GM21825 (cell line): ENCODE data around the gene CTBP1.

Experiments used
- ATAC-seq: cut with Tn5 transposase; IDR thresholded peaks from one replicate; pipeline ENCODE4 v1.9.1; 2021; ENCODE audit warnings: mild to moderate bottlenecking, moderate library complexity; ENCODE audit not compliant: unreplicated experiment

CTBP1 gene

DNA sequence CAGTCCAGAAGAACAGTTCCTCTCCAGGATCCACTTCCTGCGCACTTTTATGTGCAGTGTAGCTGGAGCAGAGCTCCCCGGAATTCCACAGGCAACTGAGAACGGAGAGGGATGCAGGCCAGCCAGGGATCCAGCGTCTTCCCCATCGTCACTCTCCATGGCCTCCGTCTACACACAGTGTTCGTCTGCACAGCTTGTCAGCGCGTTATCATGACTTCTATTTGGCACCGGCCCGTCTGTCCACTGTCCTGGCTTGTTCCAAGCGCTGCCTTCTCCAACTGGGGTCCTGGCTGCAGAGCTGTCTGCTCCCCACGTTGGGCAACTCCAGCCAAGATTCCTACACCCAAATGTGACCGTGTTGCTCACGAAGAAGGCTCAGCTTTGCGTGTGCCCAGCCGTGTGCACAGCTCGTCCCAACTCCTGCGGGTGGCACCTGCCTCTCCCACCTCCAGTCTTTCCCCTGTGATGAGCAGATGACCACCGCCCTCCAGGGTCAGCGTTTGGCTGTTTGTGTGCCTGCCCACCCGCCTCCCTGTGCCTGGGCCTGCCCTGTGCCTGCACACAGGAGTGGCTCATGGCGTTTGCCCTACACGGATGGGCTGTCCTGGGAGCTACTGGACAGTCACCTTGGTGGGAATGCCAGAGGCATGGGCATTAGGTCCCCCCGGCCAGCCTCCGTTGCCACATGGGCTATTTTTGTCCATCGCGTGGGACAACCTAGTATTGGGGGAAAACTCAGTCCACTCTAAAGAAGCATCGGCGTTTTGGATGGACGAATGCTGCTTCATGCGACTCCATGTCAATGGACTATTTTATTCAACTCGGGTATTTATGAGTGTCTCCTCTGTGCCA lies 2.2 kb upstream of the CTBP1 start:
- ATAC-seq: no peak

DNA sequence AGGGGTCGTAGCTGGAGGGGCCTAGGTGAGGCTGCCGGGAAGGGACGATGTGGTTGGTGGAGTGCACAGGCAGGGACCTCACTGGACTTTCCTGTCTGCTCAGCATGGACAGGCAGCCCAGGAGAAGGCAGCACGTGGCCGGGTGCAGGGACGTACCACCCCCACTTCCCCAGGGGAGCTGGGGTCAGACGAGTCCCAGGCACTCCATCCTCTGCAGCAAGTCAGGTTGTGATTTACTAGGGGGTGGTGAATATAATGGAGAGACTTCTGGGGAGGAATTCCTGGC lies 1.5 kb upstream of the CTBP1 start:
- ATAC-seq: no peak

DNA sequence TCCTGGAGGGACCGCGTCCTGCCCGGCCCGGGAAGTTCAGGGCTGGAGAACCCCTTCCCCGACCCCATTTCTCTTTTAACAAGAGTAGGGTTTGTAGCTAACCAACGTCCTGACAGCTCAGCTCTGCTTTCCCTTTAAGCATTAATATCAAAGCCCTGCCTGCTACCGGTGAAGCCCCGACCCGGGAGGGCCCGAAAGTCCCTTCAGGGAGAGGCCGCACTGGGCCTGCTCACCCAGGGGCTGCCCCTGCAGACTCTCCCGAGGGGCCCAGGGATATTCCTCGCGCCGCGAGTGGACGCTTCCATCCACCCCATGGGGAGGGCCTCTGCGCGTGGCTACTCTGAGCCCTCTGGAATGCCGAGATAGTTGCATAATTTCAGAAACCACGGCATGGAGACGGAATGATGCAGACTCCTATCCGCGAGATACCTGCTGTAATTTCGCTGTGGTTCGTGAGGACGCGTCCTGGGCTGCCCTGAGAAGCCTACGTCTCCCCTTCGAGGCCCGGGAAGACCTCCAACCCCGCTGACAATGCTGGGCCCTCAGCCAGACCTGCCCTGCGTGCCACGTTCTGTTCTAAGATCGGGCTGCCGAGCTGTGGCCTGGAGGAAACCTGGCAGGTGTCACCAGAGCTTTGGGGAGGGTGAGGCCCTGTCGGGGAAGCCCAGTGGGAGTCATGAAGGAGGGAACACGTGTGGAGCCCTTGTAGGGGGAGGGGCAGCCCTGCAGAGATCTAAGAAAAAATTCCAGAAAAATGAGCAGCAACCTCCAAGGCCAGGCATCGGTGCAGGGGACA lies 999 bp upstream of the CTBP1 start:
- ATAC-seq: peak; percentile 13

DNA sequence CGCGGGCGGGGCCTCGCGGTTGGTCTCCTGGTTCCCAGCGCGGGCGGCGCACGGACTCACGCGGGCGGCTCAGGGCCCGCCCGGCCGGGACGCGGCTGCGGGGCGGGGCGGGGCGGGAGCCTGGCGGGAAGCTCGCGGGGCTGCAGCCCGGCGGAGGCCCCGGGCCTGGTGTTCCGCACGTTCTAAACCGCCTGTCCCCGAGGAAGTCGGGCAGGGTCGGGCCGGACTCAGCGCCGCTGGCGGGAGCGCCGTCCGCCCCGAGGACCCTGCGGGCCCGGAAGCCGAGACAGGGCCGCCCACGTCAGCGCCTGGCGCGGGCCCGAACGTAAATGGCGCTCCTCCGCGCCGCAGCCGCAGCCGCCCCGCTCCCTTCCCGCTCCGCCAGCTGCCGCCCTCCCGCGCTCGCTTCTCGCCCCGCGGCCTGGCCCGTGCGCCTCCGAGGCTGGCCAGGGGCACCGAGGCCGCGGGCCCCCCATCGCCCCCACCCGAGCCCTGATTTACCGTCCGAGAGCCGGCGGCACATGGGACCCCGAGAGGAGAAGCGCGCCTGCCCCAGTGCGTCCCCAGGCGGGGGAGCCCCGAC lies 309 bp upstream of the CTBP1 start:
- ATAC-seq: peak; percentile 45

DNA sequence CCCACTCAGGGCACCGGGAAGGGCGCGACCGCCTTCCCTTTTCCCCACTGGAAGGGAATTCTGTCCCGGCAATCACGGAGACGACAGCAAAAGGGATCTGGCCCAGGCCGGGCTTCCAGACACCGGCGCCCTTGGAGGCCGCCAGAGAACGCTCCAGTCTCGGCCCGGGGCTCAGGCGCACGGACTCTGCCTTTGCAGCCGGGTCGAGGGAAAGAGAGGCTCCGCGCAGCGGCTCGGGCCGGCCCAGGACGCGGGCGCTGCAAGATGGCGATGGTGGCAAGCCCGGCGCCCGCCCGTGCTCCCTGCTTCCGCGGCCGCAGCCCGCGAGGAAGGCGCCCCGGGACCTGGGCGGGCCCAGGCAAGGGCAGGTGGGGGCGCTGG lies 1.1 kb downstream of the CTBP1 start:
- ATAC-seq: peak; percentile 16

DNA sequence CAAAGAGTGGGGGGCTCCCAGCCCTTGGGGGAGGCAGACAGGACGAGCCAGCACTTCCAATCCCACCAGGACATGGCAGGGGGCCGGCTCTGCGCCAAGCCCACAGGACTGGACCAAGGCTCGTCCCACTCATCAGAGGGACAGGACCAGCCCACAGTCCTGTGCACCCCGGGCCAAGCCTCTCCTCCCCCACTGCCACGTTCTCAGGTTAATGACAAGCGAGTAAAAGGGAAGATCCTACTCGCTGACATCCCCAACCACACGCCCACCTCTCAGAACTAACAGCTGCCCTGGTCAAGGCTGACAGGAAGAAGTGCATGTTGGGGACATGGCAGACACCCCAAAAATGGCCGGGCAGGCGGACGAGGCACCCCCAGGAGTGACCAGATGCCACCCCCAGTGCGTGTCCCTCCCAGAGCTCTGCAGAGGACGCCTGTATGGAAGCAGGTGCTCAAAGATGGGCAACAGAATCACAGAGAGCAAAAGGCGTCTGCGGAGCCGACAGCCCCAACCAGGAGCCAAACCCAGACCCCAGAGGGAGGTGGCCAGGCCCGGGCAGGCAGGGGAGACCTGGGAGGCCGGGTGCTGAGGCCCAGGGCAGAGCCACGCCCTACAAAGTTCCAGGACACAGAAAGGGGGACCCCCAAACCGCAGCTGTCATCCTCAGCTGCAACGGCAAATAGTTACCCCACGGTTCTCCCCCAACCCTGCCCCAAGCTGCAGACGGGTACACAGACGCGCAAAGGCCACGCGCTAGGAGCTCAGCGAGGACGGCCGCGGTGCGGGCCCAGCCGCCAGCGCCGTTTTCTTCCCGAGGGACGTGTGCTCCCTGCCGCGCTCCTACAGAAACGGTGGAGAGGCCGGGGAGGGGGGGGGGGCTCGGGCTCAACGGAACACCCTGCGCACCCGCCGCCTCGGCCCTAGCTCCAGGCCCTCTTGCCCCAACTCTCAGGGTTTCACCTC lies 1.7 kb downstream of the CTBP1 start:
- no peak for ATAC-seq

DNA sequence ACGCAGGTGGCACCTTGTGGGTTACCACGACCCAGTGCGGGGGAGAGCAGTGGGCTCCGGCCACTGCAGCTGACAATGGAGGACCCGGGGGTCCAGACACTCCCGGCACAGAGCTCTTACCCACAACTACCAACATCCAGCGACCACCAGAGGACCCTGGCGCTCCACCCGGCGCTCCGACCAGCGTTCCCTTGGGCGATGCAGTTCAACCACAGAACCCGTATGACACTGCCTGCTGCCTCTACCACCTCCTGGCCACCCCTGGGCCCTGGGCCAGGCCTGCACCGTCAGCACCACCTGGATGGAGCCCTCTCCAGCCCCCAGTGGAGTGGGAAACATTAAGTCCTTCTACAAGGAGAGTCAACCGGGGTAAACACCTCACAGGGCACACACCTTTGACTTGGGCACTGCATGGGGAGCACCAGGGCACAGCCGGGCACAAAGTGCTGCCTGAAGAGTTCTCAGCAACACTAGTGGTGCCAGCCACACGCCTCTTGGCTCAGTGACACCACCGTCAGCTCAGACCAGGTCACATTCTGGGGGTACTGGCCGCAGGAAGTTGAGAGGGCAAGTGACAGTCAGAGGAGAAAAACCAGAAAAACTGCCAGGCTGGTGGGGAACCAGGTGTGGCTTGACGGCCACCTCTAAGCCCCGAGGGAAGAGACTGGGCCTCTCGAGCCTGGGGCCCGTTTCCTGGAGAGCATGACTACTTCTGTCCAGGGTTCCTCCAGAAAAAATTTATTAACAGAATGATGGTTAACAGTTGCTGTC lies 2.6 kb downstream of the CTBP1 start:
- ATAC-seq: no peak

DNA sequence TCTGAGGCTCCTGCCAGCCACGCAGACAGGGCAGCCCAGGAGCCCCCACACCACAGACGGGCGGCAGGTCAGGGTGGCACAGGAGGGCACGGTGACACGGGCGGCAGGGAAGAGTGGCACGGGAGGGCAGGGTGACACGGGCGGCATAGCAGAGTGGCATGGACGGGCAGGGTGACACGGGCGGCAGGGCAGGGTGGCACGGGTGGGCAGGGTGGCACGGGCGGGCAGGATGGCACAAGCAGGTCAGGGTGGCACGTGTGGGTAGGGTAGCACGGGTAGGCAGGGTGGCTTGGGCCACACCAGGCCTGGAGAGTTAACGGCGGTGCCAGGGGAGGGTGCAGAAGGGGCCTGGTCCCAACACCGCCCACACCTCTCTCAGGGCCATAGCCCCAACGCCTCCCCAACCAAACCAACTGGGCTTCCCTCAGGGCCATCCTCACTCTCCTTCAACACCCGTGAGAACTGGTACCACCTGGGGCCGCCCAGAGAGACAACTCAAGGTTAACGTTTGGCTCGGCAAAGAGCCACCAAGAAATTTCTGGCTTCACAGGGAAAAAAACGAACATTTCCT lies 3.4 kb downstream of the CTBP1 start:
- no peak for ATAC-seq

DNA sequence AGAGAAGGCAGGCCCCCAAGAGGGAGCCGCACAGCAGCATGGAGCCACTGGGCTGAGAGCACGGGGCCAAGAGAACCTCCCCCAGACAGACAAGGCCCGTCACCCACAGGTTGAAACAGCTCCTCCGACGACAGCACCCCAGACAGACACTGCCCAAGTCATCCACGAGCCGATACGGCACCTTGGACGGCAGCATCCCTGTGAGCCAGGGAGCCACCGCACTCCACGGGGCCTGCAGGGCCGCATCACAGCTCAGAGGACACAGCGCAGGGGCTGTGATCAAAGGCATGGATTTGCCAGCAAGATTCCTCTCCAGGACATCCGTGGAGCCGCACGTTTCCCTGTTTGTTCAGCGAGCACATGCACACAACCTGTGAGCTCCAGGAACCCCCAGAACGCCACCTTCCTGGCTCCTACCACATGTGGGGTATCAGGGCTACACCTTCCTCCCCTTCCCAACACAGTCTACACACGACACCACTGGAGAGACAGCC lies 3.9 kb downstream of the CTBP1 start:
- no peak for ATAC-seq

DNA sequence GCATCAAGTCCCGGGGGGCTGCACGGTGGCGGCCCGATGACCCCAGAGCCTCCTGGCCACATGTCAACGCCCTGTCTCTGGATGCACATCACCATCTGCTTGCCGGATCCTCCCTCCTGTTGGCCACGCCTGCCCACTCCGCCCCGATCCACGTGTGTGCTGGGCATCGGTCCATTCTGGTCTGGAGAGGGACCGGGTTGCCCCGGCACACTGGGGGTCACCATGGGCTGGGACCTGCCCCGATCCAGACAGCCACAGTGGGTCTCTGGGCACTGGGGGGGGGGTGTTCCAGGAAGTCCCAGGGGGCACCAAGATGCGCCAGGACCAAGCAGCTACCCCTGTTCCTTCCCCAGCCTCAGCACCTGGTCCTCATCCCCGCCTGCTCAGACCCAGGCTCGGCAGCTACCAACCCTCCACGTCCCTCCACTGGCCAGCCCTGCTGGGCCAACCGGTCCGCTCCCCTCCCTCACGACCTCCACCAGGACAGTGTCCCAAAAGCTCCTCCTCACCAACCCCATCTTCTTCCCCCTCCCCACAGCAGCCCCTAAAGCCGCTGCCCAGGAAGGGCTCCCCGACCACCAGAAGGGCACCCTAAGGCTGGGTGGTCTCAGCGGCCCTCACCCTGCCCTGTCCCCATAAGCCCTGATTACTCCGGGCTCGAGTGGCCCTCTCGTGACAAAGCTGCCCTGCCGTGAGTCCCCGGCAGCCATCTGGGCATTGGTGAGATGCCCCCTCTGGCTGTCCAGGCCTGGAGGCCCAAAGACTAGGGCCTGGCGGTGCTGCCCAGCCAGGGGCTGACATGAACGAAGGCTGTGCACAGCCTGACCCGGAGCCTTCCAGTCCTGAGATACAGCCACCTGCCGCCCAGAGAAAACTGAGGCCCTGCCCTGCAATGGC lies 4.6 kb downstream of the CTBP1 start:
- ATAC-seq: no peak

DNA sequence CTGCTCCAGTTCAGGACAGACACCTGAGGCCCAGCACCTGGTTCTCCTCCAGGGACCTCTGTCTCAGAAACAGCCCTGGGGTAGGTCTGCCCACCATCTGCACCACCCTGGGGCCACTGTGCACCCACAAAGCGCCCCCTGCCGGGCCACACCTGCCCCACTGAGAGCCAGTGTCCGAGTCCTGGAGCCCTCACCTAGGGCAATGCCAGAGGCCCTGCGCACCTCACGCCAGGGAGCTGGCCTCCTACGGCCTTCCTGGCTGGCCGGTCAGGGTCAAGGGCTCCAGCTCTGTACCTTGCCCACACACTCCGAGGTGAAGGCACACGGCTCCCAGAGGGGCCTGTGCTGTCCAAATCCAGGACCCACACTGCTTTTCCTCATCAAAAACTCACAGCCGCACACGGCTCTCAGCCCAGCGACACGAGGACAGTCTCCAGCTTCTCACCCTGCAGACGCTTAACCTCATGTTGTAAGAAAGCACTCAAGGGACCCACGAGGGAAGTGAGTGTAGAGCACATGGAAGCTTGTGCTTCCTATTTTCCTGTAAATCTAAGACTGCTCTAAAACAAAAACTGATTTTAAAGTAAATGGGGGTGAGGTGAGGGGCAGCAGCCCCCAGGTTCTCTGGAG lies 5.4 kb downstream of the CTBP1 start:
- no peak for ATAC-seq

DNA sequence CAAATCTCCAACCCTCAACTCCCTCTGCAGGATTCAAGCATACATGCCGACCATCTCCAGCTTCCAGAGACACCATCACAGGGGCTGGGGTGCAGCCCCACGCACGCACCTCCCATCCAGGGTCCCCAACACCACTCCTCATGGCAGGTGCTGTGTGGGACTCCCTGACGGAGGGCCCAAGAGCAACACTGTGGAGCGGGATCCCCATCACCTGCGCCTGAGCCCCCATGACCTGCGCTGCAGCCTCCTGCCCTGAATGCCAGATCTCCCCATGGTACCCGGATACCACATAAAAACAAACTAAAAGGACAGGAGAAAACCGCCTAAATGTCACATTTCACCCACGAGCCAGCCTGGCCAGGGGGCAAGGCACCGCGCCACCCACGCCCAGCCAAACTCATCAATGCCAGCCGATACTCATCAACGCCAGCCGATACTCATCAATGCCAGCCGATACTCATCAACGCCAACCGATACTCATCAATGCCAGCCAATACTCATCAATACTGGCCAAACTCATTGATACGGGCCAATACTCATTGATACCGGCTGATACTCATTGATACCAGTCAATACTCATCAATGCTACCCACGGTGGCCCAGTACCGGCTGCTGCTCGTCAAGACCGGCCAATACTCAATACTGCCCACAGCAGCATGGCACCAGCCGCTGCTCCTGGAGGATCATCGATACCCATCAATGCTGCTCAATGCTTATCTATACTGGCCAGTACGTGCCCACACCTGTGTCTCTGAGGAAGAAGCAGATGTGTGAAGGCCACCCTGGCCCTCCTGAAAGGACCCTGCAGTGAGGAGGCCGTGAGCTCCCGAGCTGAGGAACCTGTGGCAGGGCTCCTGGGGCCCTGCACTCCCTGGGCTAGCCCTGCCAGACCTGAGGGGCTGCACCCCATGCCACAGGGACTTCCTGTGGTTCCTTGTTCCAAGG lies 6.2 kb downstream of the CTBP1 start:
- no peak for ATAC-seq

DNA sequence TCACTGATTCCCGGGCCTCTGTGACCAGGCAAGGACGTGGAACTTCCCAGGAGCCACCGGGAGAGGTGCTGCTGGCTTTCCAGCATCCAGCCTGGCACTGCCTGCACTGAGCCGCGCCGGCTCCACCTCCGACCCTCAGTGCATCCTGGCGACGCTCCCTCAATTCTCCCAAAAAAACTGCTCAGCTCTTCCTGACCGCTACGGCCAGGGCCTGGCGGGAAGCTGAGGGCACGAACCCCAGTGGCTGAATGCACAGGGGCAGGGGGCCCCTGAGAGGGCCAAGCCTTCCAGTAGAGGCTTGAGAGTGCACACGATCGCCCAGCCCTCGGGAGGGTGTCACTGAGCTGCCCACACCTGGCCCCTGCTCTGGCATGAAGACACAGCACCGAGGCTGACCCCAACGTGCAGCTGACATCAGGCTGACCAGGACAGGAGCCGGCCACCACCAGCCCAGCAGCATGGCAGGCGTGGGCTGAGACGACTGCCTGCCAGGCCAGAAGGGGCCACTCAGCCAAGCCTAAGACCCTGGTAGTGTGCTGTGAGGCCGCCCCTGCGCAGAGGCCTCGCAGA lies 6.9 kb downstream of the CTBP1 start:
- no peak for ATAC-seq

DNA sequence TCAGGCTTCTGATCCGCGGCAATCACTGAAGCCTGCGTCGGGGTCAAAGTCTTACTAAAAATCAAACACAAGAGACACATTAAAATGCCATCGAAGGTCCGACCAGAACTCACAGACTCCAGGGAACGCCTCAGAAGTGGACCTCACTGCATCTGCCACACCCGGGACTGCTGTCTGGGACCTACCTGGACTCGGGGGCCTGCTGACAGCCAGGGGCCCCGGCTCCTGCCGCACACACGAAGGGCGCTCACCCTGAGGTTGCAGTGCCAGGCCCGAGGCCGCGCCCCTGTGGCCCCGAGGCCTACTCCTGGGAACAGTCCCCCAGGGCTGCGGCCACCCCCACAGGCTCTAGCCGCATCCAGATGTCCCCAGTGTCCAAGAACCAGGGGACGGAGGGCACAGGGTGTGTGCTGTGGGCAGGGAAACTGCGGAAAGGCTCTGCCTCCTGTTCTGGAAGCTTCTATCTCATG lies 7.4 kb downstream of the CTBP1 start:
- no peak for ATAC-seq

DNA sequence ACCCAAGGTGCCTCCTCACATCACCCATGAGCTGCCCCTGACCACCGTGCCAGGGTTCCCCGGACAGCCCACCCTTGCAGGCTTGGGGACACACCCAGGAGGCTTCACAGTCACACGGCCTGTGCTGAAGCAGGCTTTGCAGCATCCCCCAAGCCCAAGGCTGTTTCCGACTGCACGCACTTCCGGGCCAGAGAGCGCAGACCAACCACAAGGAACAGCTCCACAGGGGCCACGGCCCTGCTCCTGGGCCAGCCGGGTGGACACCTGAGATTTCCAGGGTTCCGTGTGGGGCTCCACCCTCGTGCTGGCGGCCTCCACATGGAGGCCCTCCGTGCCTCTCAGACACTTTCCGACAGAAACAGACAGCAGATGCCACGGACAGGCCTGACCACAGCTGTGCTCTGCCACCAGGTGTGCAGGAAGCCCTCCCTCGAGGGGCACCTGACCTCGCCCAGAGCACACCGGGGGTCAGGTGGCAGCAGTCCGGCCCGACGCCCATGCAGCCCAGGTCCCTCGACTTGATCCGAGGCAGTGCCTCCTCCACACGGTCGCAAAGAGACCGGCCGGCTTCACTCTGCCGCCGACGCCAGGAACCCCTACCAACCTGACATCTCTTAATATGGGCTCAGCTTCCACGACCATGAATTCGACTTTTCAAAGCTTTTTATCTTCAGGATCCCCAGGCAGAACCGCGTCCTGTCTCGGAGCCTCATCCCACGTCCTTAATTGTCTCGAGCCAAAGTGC lies 8.0 kb downstream of the CTBP1 start:
- no peak for ATAC-seq

DNA sequence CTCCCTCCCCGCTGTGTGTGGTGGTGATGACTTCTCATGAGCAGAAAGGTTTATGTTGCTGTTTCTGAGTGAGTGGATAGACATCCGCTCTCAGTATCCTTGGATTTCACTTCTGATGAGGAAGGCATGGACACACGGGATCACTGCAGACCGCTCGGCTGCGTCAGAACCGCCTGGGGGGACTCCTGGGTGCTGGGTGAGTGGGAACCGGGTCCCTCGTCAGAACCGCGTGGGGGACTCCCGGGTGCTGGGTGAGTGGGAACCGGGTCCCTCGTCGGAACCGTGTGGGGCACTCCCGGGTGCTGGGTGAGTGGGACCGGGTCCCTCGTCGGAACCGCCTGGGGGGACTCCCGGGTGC lies 9.0 kb downstream of the CTBP1 start:
- no peak for ATAC-seq
